SK-N-SH (cell line): Measurements from ENCODE around the gene NSMCE3.

Source experiments
- CTCF ChIP-seq: fragments of 200-600 bp; sonication (generic); IDR thresholded peaks from 2 replicates; pipeline ENCODE4 v1.6.1; 2017; ENCODE audit warnings: antibody characterized with exemption, mild to moderate bottlenecking, moderate library complexity
- EP300 ChIP-seq, 2 experiments: IDR thresholded peaks; 2 replicates each; pipeline versions ENCODE4 v1.4.0 to v1.6.1; 2012; ENCODE audit warnings: borderline replicate concordance in 1 of 2, low read depth in 1 of 2, low read length in 1 of 2
- GABPA ChIP-seq: IDR thresholded peaks from 2 replicates; pipeline ENCODE4 v1.4.0; 2012; ENCODE audit warnings: low read depth, mild to moderate bottlenecking
- JUND ChIP-seq: IDR thresholded peaks from 2 replicates; pipeline ENCODE4 v1.4.0; 2012
- RCOR1 ChIP-seq: fragments of 150-350 bp; IDR thresholded peaks from 2 replicates; pipeline ENCODE4 v1.6.1; 2017; ENCODE audit warnings: antibody characterized with exemption, low read length
- USF1 ChIP-seq: IDR thresholded peaks from 2 replicates; pipeline ENCODE4 v1.4.0; 2012; ENCODE audit warnings: low read depth, borderline replicate concordance

- TF ChIP-seq JUND (no peak), EP300 (IDR thresholded peaks at IDR 0.05; ENCODE audit: borderline replicate concordance in 1 of 2, low read depth in 1 of 2, low read length in 1 of 2) (no peak), USF1 (no peak), GABPA (no peak), RCOR1 (no peak), CTCF (no peak)
These were observed 28.4 kb downstream of the NSMCE3 start for GRCh38 chr15:29241207-29241606.
